Effector CD8-positive, alpha-beta T cell (primary cell): Measurements from ENCODE around the gene RHAG.
"Not testable (repeated sequence)": the region's sequence is repeated elsewhere in the genome, so short reads cannot be mapped to it uniquely, and the experiment has no call there.

ENCODE experiments used
- DNase-seq: peaks from one replicate; lab custom pipeline; 2025; lab: John Stamatoyannopoulos, UW

Gene RHAG

DNA sequence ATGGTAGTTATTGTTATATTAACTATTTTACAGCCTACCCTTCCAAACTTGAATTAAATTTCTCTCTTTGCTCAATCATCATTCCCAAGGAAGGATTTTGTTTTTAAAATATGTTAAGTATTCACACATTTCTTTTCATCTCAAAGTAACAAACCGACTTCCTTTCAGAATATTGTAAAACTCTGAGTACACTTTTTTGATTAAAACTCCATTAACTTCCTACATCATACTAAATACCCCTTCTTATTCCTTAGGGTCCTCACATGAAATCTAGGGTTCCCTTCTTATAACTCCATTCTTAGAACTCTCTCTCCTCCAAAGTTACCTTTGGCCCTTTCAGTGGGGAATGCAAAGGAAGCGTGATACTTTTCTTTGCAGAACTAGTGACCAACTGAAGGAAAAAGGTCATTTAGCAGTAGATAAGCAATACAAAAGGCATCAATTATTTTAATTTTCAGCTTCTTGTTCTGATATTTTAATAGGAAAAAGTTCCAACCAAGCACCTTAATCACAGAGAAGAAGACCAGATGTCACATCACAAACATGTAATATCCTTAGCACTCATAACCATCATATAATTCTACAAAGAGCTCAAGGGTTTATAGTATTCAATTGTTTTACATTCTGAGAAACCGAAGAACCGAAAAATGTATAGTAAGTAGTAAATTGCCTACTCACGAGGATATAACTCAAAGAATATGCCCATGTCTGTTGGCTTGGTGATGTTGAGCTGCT is 494 bp downstream of the RHAG start:
- DNase-seq, result no peak

DNA sequence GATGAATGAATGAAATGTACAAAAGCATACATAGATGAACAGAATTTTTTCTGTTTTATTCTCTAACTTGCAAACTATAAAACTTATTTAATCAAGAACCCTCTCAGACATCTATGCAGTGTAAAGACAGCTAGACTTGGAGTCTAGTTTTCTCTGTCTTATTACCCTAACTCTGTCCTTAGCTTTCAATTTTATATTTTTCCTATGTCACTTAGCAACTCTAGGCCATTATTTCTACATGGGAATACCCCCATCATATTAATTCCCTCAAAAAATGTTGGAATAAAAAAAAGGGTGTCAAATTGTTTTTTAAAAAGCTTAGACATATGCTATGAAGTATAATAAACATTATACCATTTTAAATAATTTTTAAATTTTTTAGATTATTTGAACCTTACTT is 1.2 kb downstream of the RHAG start:
- no peak for DNase-seq

DNA sequence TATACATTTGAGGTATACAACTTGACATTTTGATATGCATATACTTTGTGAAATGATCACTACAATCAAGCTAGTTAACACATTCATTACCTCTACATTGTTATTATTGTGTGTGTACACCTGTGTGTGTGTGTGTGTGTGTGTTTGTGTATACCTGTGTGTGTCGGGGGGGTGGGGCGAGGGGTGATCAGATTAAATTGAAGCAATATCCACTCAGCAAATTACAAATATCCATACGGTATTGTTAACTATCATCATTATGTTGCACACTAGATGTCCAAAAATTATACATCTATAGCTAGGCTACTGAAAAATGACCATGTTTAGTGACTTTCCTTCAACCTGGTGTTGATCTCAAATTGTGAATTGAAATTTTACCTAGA is 1.8 kb downstream of the RHAG start:
- DNase-seq, result no peak

DNA sequence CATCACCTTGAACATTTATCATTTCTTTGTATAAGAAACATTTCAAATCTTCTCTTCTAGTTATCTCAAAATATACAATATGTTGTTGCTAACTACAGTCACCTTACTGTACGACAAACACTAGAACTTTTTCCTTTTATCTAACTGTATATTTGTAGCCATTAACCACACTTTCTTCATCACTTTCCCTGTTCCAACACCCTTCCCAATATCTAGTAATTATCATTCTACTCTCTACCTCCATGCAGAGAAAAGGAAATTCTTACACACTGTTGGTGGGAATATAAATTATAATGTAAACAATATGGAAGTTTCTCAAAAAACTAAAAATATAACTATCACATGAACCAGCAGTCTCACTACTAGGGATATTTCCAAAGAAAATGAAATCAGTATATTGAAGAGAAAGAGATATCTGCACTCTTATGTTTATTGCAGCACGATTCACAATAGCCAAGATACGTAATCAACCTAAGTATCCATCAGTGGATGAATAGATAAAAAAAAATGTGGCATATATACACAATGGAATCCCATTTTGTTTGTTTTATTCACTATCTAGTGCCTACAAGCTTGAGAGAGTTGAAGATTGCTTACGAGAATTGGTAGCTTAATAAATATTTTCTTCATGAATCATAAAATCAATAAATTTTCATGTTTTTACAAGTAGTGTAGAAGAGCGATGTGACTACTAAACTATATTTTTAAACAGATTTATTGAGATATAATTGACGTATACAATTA is 2.4 kb downstream of the RHAG start:
- no peak for DNase-seq

DNA sequence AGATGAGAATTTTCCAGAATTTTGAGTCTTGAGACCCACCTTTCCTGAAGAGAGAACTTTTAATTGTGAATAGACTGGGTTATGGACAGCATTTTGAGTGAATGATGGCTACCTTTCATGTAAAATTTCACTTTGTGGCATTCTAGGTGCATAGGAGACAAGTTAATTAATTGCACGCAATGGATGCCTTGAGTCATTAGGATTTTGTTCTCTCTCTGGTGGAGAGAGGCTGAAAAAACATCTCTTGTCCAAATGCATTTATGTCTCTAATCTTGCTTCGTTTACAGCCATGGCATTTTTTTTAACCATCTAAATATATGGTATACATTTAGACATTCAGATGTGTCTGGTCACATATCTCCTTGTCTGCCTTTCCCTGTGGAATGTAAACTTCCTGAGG is 3.1 kb downstream of the RHAG start:
- DNase-seq, result no peak

DNA sequence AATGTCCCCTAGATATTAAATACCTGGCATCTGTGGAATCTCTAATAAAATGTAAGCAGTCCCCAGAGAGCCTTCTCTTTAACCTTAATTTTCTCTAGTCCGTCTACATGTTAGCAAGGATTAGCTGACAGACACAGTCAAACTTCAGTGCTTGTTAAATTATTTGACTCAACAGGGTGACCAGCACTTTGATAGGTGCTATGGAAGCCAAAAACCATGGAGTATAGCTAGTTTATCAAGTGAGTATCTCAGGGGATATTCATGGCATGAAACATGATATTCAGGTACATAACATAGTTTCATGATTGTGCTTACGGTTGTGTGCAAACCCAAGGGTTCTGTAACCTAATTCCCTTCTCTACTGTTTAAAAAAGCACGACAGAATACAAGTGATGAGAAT is 3.9 kb downstream of the RHAG start:
- no peak for DNase-seq

DNA sequence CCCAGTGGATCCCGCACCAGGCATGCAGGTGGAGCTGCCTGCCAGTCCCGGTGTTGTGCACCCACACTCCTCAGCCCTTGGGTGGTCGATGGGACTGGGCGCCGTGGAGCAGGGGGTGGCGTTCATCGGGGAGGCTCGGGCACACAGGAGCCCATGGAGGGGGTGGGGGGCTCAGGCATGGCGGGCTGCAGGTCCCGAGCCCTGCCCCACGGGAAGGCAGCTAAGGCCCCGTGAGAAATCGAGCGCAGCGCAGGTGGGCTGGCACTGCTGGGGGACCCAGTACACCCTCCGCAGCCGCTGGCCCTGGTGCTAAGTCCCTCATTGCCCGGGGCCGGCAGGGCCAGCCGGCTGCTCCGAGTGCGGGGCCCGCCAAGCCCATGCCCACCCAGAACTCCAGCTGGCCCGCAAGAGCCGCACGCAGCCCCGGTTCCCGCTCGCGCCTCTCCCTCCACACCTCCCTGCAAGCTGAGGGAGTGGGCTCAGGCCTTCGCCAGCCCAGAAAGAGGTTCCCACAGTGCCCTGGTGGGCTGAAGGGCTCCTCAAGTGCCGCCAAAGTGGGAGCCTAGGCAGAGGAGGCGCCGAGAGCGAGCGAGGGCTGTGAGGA is 7.1 kb downstream of the RHAG start:
- not testable (repeated sequence) for DNase-seq

DNA sequence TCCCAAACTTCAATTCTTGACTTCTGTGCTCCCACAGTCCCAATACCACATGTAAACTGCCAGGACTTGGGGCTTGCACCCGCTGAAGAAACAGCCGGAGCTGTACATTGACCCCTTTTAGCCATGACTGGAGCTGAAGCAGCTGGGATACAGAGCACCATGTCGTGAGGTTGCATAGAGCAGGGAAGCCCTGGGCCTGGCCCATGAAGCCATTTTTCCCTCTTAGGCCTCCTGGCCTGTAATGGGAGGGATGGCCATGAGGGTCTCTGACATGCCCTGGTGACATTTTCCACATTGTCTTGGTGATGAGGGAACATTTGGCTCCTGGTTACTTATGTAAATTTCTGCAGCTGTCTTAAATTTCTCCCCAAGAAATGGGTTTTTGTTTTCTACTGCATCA is 9.8 kb downstream of the RHAG start:
- no peak for DNase-seq

DNA sequence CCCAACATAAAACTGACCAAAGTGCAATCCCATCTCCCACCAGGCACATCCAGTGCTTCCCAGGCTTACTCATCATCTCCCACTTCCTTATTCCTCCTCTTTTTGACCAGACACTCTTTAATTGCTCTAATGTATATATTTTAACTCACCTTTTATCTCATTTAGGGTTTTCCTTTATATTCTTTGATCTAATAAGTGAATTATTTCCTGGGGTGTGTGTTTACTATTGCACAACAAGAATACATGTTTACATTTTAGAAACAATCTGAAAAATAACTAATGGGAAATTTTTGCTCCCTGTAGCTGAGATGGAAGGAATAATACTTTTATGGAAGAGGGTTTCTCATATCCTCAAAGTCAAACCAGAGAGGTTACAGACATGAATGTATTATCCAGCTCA is 18.4 kb downstream of the RHAG start:
- DNase-seq, result no peak

DNA sequence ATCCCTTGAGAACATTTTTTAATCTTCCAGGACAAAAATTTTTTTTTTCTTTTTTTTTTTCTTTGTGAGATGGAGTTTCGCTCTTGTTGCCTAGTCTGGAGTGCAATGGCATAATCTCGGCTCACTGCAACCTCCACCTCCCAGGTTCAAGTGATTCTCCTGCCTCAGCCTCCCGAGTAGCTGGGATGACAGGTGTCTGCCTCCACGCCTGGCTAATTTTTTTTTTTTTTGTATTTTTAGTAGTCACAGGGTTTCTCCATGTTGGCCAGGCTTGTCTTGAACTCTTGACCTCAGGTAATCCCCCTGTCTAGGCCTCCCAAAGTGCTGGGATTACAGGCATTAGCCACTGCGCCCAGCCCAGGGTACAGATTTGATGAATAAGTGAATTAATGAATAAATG is 22.5 kb downstream of the RHAG start:
- not testable (repeated sequence) for DNase-seq

DNA sequence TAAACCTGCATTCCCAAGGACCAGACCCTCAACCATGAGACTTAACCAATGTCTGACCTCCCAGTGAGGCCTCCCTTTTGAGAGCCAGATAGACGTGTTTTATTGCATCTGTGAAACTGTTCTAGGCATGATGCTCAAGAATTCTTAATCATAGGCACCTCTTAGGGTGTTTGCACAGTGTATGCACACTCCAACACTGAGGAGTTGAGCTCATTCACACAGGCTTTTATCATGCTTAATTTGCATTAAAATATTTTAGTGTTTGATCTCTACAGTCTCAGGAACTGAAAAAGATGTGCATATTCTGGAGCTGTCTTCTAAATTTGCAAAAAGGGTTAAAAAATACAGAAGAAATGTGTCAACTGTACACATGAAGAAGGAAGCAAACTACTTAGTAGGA is 27.4 kb downstream of the RHAG start:
- DNase-seq, result no peak

DNA sequence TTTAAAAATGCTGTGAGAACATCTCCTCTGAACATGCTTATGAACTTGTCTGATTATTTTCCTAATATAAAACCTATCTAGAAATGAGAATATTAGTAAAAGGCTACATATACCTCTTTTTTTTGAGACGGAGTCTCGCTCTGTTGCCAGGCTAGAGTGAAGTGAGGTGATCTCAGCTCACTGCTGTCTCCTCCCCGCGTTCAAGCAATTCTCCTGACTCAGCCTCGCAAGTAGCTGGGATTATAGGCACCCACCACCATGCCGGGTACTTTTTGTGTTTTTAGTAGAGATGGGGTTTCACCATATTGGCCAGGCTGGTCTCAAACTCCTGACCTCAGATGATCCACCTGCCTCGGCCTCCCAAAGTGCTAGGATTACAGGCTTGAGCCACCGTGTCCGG is 28.4 kb downstream of the RHAG start:
- DNase-seq, result not testable (repeated sequence)

DNA sequence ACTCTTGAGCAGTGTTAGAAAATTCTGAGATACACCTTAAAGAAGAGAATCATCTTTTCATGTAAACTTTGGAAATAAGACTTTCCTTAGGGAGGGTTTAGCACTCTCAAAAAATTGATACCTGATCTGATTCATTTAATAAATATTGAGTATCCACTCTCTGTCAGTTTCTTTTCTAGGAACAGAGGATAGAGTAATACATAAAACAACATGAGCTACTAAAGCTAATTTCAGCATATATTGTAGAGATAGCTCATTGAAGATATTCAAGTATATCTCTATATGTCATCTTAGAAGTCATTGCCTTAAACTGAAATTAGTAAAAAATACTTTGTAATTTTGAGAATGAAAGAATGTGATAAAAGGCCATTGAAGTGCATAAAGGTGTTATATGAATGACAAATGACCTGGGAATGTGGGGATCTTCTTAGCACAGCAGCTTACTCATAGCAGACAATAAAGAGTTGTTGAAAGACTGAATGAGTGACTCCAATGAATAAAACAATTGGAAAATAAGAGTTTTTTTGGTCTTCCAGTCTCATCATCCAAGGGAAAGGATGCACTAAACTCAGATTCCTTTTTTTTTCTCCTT is 29.2 kb downstream of the RHAG start:
- DNase-seq, result no peak

DNA sequence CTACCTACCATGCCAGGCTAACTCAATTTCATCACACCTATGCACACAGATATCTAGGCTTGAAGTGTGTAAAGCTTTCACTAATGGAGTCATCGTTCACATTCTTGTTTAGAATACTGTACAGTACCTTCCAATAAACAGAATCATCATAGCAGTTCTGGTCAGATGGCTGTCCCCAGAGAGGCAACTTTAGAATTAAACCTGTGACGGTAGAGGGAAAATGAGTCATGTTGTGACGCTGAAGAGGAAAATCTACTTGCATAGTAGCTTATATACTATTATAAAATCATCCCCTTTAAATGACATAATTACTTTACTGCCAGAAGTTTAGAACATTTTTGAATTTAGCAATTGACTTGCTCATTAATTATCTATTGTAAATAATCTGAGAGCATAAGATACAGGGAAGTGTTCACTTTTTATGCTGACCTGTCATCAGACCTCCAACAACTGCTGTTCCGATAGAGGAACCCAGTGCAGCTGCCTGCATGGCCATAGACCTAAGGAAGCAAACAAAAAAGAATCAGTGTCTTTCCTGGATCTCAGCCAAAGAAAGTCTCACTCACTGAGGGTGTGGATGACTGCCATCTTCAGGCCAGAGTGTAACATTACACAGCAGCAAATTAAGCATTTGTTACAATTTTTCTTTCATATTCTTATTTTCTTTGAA is 29.8 kb downstream of the RHAG start:
- no peak for DNase-seq

DNA sequence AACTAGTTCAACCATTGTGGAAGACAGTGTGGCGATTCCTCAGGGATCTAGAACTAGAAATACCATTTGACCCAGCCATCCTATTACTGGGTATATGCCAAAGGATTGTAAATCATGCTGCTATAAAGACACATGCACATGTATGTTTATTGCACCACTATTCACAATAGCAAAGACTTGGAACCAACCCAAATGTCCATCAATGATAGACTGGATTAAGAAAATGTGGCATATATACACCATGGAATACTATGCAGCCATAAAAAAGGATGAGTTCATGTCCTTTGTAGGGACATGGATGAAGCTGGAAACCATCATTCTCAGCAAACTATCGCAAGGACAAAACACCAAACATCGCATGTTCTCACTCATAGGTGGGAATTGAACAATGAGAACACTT is 32.6 kb downstream of the RHAG start:
- not testable (repeated sequence) for DNase-seq

DNA sequence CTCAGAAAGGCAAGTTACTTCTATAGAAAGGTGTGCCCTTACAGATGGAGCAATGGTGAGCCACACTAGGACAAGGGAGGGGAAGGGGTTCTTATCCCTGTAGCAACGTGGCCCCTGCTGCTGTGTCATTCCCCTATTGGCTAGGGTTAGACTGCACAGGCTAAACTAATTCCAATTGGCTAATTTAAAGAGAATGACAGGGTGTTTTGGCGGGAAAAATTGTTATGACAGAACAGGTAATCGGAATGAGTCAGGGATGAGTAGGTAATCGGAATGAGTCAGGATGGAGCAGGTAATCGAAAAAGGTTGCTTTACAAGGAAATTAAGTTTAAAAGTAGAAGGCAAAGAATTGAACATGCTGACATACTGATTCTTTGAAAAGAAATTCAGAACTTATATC is 49.4 kb downstream of the RHAG start:
- DNase-seq, result not testable (repeated sequence)

DNA sequence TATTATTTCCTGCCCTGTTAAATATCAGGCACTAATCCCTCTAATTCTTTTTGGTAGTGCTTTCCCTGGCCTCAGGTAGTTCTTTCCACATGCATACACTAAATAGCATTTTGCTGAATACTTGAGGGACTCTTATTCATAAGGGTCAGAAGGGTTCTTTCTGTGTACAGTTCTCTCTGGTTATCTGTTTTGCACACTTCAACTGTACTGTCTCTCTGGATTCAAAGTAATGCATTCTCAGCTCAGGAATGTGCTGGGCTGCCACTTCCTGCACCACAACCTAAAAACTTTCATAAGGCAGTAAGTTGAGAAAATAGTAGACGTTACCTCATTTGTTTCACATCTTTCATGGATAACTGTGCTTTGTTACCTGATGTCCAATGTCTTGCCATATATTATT is 54.1 kb downstream of the RHAG start:
- no peak for DNase-seq

DNA sequence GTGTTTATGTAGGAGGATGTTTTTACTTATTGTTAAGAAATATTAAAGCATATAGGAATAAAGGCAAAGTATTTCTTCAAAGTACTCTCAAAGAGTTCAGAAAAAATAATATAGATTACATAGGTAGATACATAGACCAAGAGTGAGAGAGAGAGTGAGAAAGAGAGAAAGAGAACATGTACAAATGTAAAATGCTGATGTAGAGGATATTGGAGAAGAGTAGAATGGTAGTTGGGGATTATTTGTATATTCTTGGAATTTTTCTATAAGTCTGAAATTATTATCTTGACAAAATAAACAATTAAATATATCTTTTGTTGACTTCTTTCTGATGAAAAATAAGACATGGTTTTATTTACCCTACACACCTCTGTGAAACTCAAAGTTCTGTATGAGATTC is 57.0 kb downstream of the RHAG start:
- no peak for DNase-seq

DNA sequence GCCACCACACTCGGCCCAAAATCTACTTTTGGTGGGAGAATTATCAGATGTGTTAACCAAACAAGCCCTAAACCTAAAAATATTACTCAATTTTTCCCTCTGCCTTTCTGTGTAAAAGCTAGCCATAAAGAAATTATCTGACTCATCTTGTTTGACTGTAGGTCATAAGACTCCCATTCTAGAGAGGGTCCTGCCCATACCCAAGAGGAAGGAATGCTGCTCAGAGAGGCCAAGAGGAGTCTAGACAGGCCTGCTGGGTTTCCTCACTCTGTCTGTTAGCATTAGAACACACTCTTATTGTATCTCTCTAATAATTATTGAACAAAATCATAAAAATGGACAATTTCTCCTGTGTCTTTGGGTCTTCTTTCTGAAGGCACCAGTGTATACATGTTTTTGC is 60.0 kb downstream of the RHAG start:
- no peak for DNase-seq

DNA sequence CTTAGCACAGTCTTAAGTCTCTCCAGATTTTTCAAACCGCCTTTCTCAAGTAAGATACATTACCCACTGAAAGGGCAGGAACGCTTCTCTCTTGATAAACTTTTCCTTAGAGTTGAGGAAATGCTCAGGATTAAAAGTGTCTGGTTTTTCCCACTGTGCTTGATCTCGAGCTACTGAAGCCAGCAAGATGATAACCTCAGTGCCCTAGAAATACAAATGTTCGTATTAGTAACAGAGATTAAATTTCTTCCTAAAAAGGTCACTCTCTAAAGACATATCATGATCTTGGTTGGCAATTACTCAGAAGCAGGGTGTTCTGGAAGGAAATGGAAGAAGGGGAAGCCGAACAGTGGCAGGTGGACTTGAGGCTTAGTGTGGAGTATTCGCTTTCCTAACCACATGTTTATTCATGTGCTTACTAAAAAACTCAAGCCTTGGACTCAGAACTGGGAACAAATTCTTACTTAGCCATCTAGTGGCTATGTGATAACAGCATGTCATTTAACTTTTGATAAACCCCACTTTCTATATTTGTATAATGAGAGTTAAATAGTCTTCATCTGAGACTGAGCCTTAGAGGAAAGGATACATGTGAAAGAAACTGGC is 66.1 kb downstream of the RHAG start:
- no peak for DNase-seq

DNA sequence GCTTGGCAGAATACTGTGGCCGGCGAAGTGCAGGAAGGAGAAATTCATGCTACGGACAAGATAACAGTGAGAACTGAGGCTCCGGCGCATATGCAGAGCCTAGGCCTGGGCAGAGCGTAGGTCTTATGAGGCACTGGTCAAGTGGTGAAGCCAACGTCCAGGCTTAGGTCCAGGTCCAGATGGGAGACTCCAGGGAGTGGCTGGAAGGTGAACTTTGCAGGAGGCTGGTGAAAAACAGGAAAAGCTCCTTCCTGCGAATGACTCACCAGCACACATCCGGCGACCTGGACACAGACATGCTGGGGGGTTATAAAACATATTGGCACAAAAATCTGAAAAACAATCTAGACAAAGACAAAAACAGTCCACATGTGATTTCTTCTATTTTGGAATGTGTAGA is 70.8 kb downstream of the RHAG start:
- no peak for DNase-seq

DNA sequence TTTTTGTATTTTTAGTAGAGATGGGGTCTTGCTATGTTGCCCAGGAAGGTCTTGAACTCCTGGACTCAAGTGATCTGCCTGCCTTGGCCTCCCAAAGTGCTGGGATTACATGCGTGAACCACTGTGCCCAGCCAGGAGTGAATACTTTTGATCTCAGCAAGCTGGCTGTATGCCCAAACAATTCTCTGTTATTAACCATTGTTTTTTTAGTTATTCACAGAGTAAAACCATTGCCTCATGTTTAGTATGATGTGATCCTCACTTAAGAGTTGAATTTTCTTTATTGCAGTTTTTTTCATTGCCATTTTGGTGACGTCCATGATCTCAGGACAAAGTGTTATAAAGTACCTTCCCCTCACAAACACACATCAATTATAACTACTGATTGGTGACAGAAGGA is 71.4 kb downstream of the RHAG start:
- DNase-seq, result no peak
